ENCODE results near the gene DNAJC7. TPM values are rescaled to one million over a fixed set of nuclear protein-coding genes. Genes with fewer than 3 reads are reported as not detected.
"Not testable (repeated sequence)": the region's sequence is repeated elsewhere in the genome, so short reads cannot be mapped to it uniquely, and the experiment has no call there.

Gene DNAJC7
- total RNA-seq, 1 experiment from 2014 or later, result 56.1 TPM

DNA sequence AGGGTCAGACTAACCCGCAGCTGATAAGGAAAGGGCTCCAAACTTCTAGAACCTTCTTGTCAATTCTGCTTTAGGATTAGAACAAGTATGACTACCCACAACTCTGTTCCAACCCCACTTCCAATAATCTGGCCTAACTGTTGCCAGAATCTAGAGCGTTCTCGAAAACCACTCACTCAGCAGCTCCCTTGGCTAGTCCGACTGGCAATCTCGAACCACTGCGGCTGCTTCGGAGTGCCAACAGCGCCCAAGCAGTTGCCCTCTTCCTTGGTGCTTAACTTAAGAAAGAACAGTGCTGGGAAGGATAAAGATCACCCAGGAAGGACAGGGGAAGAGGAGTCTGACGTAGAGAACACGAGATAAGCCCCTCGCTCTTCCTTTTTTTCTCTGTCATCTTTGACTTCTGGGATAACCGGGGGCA lies 818 bp downstream of the DNAJC7 start:
- peak overlapping the region; percentile 82 for H3K4me3 ChIP-seq (ENCODE audit: low read length)
- peak overlapping the region; percentile 74 for H3K27ac ChIP-seq (ENCODE audit: low read length)
- no peaks in the 10 kb centered on the region; the same call in 1 of the 2 replicates for H4K20me1 ChIP-seq (ENCODE audit: insufficient read depth, low read depth, low read length)
- H3K9ac ChIP-seq (ENCODE audit: low read length), result peak overlapping the region; percentile 98
- H3K27me3 ChIP-seq (ENCODE audit: low read length), result no peaks in the 10 kb centered on the region
- 0 out of 2 replicates have a peak, but pooled peaks cover 5% of the 10 kb centered on the region for H3K9me2 ChIP-seq (replicated peaks; ENCODE audit: insufficient read depth, low read length)
- DNase-seq, result peak; percentile 68
- no peaks in the 10 kb centered on the region for H3K9me3 ChIP-seq (ENCODE audit: low read length)
- H3K4me2 ChIP-seq (ENCODE audit: low read depth, low read length, poor library complexity, severe bottlenecking), result peak overlapping the region; percentile 92
- peaks cover 84% of the 10 kb centered on the region for H3K79me2 ChIP-seq (ENCODE audit: low read length)
- H2AFZ ChIP-seq (ENCODE audit: low read length), result peak overlapping the region; percentile 86; the same call in 1 of the 2 replicates
- H3K4me1 ChIP-seq (ENCODE audit: low read length), result peaks cover 42% of the 10 kb centered on the region
- H3K36me3 ChIP-seq (ENCODE audit: insufficient read depth, low read length), result peaks cover 3% of the 10 kb centered on the region; the same call in 1 of the 2 replicates

GRCh38 chr17:42013740-42014139 lies 3.5 kb downstream of the DNAJC7 start:
- peaks cover 31% of the 10 kb centered on the region for H3K4me1 ChIP-seq (ENCODE audit: low read length)
- peaks cover 13% of the 10 kb centered on the region; the same call in 1 of the 2 replicates for H4K20me1 ChIP-seq (ENCODE audit: insufficient read depth, low read depth, low read length)
- H3K9me3 ChIP-seq (ENCODE audit: low read length); H3K9ac ChIP-seq (ENCODE audit: low read length); H3K36me3 ChIP-seq (ENCODE audit: insufficient read depth, low read length); H3K4me2 ChIP-seq (ENCODE audit: low read depth, low read length, poor library complexity, severe bottlenecking); H3K4me3 ChIP-seq (ENCODE audit: low read length); DNase-seq; H3K27me3 ChIP-seq (ENCODE audit: low read length); H2AFZ ChIP-seq (ENCODE audit: low read length); H3K9me2 ChIP-seq (replicated peaks; ENCODE audit: insufficient read depth, low read length); H3K27ac ChIP-seq (ENCODE audit: low read length): not testable (repeated sequence)
- H3K79me2 ChIP-seq (ENCODE audit: low read length), result peaks cover 96% of the 10 kb centered on the region

GRCh38 chr17:42012363-42012762 lies 4.9 kb downstream of the DNAJC7 start:
- not testable (repeated sequence) for H3K9ac ChIP-seq (ENCODE audit: low read length); DNase-seq; H3K27ac ChIP-seq (ENCODE audit: low read length); H3K27me3 ChIP-seq (ENCODE audit: low read length); H3K4me2 ChIP-seq (ENCODE audit: low read depth, low read length, poor library complexity, severe bottlenecking); H3K9me2 ChIP-seq (replicated peaks; ENCODE audit: insufficient read depth, low read length); H3K9me3 ChIP-seq (ENCODE audit: low read length); H2AFZ ChIP-seq (ENCODE audit: low read length); H3K4me3 ChIP-seq (ENCODE audit: low read length); H3K36me3 ChIP-seq (ENCODE audit: insufficient read depth, low read length)
- peaks cover 14% of the 10 kb centered on the region; the same call in 1 of the 2 replicates for H4K20me1 ChIP-seq (ENCODE audit: insufficient read depth, low read depth, low read length)
- H3K4me1 ChIP-seq (ENCODE audit: low read length), result peaks cover 20% of the 10 kb centered on the region
- H3K79me2 ChIP-seq (ENCODE audit: low read length), result peaks cover 95% of the 10 kb centered on the region

DNA sequence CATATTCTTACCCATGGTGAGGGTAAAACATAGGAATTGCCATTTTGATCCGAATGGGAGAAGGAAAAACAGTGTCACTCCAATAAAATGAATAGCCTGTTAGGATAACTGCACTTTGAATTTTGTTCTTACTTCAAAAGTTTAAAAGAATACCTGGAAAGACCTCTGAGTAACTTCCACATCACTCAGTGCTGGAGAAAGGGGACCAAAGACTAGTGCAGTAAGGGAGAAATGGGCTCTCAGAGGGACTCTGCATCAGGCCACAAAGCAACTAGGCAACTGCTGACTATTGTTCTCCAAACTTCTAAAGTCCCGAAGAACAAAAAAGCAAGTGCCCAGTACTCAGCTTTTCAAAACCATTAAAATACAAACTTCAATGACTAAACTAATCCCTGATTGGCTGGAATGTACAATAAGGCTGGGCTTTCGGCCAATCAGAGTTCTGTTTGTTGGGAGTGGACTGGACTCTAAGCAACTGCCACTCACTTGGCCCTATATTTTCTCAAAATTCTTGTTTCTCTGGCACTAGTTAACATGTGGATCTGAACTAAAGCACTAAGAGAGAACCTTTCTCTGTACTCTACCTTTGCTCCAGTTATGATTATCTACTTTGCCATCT lies 6.2 kb downstream of the DNAJC7 start:
- Histone ChIP-seq H4K20me1 (ENCODE audit: insufficient read depth, low read depth, low read length) (peaks cover 16% of the 10 kb centered on the region; the same call in 1 of the 2 replicates), H3K27me3 (ENCODE audit: low read length) (no peaks in the 10 kb centered on the region), H3K4me3 (ENCODE audit: low read length) (no peak overlapping the region), H2AFZ (ENCODE audit: low read length) (no peak overlapping the region), H3K9me3 (ENCODE audit: low read length) (no peaks in the 10 kb centered on the region), H3K9ac (ENCODE audit: low read length) (no peak overlapping the region), H3K4me1 (ENCODE audit: low read length) (peaks cover 18% of the 10 kb centered on the region), H3K27ac (ENCODE audit: low read length) (no peak overlapping the region; the same call in 1 of the 2 replicates), H3K9me2 (replicated peaks; ENCODE audit: insufficient read depth, low read length) (no peaks in the 10 kb centered on the region), H3K36me3 (ENCODE audit: insufficient read depth, low read length) (peaks cover 3% of the 10 kb centered on the region; the same call in 1 of the 2 replicates), H3K79me2 (ENCODE audit: low read length) (peaks cover 96% of the 10 kb centered on the region), H3K4me2 (ENCODE audit: low read depth, low read length, poor library complexity, severe bottlenecking) (no peak overlapping the region)
- DNase-seq, result peak; percentile 58

DNA sequence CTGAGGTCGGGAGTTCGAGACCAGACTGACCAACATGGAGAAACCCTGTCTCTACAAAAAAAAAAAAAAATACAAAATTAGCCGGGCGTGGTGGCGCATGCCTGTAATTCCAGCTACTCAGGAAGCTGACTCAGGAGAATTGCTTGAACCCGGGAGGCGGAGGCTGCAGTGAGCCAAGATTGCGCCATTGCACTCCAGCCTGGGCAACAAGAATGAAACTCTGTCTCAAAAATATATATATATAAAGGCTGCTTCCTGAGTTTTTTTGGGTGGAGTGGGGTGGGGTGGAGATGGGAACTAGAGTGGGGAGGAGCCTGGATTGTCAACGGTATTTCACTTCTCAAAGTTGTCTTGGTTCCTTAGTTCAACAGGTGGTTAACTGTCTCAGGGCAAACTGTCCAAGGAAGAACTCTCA lies 7.0 kb downstream of the DNAJC7 start:
- not testable (repeated sequence) for H3K9me2 ChIP-seq (replicated peaks; ENCODE audit: insufficient read depth, low read length); H2AFZ ChIP-seq (ENCODE audit: low read length); H3K4me2 ChIP-seq (ENCODE audit: low read depth, low read length, poor library complexity, severe bottlenecking); H3K27me3 ChIP-seq (ENCODE audit: low read length); H3K36me3 ChIP-seq (ENCODE audit: insufficient read depth, low read length); H3K4me3 ChIP-seq (ENCODE audit: low read length); H3K9me3 ChIP-seq (ENCODE audit: low read length); DNase-seq; H3K27ac ChIP-seq (ENCODE audit: low read length); H3K9ac ChIP-seq (ENCODE audit: low read length)
- H3K4me1 ChIP-seq (ENCODE audit: low read length), result peaks cover 14% of the 10 kb centered on the region
- peaks cover 16% of the 10 kb centered on the region; the same call in 1 of the 2 replicates for H4K20me1 ChIP-seq (ENCODE audit: insufficient read depth, low read depth, low read length)
- H3K79me2 ChIP-seq (ENCODE audit: low read length), result peaks cover 96% of the 10 kb centered on the region

GRCh38 chr17:42009170-42009569 lies 8.1 kb downstream of the DNAJC7 start:
- DNase-seq, result peak; percentile 60
- Histone ChIP-seq H3K9me3 (ENCODE audit: low read length) (no peaks in the 10 kb centered on the region), H3K27me3 (ENCODE audit: low read length) (no peaks in the 10 kb centered on the region), H3K27ac (ENCODE audit: low read length) (peak overlapping the region; percentile 14; the same call in 1 of the 2 replicates), H3K4me3 (ENCODE audit: low read length) (no peak overlapping the region), H3K4me2 (ENCODE audit: low read depth, low read length, poor library complexity, severe bottlenecking) (no peak overlapping the region), H3K9ac (ENCODE audit: low read length) (no peak overlapping the region), H3K4me1 (ENCODE audit: low read length) (peaks cover 16% of the 10 kb centered on the region), H3K9me2 (replicated peaks; ENCODE audit: insufficient read depth, low read length) (no peaks in the 10 kb centered on the region), H3K79me2 (ENCODE audit: low read length) (peaks cover 96% of the 10 kb centered on the region), H3K36me3 (ENCODE audit: insufficient read depth, low read length) (no peaks in the 10 kb centered on the region), H4K20me1 (ENCODE audit: insufficient read depth, low read depth, low read length) (peaks cover 16% of the 10 kb centered on the region; the same call in 1 of the 2 replicates), H2AFZ (ENCODE audit: low read length) (no peak overlapping the region)

DNA sequence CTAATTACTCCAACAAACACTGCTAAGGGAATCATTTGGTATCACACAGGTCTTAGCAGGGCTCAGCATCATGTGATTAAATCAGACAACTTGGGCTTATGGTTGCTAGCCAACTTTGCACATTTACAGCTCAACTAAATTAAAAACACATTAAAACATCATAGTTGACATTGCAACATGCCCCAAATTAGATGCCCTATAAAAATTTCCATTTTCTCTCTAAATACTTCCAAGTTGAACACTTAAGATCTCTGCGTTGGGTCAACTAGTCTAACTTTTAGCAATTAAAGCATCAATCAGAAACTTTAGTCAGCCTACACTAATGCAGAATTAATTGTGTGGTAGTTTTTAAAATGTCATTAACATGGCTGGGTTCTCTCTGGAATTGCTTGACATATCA lies 12.1 kb downstream of the DNAJC7 start:
- Histone ChIP-seq H3K4me3 (ENCODE audit: low read length) (no peak overlapping the region), H2AFZ (ENCODE audit: low read length) (no peak overlapping the region), H3K4me2 (ENCODE audit: low read depth, low read length, poor library complexity, severe bottlenecking) (no peak overlapping the region), H3K9me3 (ENCODE audit: low read length) (no peaks in the 10 kb centered on the region), H3K36me3 (ENCODE audit: insufficient read depth, low read length) (peaks cover 34% of the 10 kb centered on the region), H3K4me1 (ENCODE audit: low read length) (peaks cover 49% of the 10 kb centered on the region), H3K27ac (ENCODE audit: low read length) (peak overlapping the region; percentile 65), H3K27me3 (ENCODE audit: low read length) (no peaks in the 10 kb centered on the region), H3K79me2 (ENCODE audit: low read length) (peaks cover 95% of the 10 kb centered on the region), H3K9ac (ENCODE audit: low read length) (no peak overlapping the region), H4K20me1 (ENCODE audit: insufficient read depth, low read depth, low read length) (peaks cover 11% of the 10 kb centered on the region; the same call in 1 of the 2 replicates), H3K9me2 (replicated peaks; ENCODE audit: insufficient read depth, low read length) (no peaks in the 10 kb centered on the region)
- no peak for DNase-seq

DNA sequence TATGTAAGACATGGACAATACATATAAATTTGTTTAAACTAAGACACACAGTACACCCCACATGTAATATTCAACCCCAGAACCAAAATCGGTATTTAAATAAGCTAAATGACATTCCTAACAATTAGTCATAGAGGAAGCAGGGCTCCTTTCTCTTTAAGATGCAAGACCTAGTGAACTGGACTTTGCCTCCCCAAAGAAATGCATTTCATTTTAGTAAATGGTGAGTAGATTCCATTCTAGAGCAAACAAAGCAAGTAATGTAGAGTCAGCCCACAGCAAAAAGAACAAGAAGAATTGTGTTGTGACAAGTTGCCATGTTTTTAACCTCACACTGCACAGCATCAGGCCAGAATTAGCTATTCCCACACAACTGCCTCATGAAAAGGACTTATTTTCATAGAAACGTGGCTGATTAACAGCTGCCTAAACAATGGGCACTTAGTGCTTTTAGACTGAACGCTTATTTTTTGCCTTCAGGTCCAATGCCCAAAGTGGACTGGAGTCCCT lies 14.4 kb downstream of the DNAJC7 start:
- H3K79me2 ChIP-seq (ENCODE audit: low read length), result peaks cover 75% of the 10 kb centered on the region
- no peaks in the 10 kb centered on the region for H3K9me2 ChIP-seq (replicated peaks; ENCODE audit: insufficient read depth, low read length)
- peak overlapping the region; percentile 65 for H3K27ac ChIP-seq (ENCODE audit: low read length)
- DNase-seq, result no peak
- H3K9me3 ChIP-seq (ENCODE audit: low read length), result no peaks in the 10 kb centered on the region
- H4K20me1 ChIP-seq (ENCODE audit: insufficient read depth, low read depth, low read length), result 0 out of 2 replicates have a peak, but pooled peaks cover 2% of the 10 kb centered on the region
- H3K27me3 ChIP-seq (ENCODE audit: low read length), result no peaks in the 10 kb centered on the region
- H3K4me1 ChIP-seq (ENCODE audit: low read length), result peaks cover 66% of the 10 kb centered on the region
- no peak overlapping the region for H3K4me2 ChIP-seq (ENCODE audit: low read depth, low read length, poor library complexity, severe bottlenecking)
- peaks cover 35% of the 10 kb centered on the region for H3K36me3 ChIP-seq (ENCODE audit: insufficient read depth, low read length)
- no peak overlapping the region for H2AFZ ChIP-seq (ENCODE audit: low read length)
- H3K9ac ChIP-seq (ENCODE audit: low read length), result no peak overlapping the region
- no peak overlapping the region for H3K4me3 ChIP-seq (ENCODE audit: low read length)
